WERI-Rb-1 (cell line): ENCODE measurements around the gene FURIN.
"Not testable (repeated sequence)": the region's sequence is repeated elsewhere in the genome, so short reads cannot be mapped to it uniquely, and the experiment has no call there.

Experiments used
- DNase-seq: peaks from one replicate; pipeline ENCODE4 v3.0.0-alpha.2; 2020
- H3K27ac ChIP-seq: fragments of 250-450 bp; sonication (Bioruptor Pico); 2 replicates; pipeline ENCODE4 v1.5.1; 2020; ENCODE audit warnings: mild to moderate bottlenecking, moderate library complexity
- H3K27me3 ChIP-seq: fragments of 250-450 bp; sonication (Bioruptor Pico); 2 replicates; pipeline ENCODE4 v1.5.1; 2021; ENCODE audit warnings: mild to moderate bottlenecking, low read depth, moderate library complexity; ENCODE audit not compliant: insufficient read depth, severe bottlenecking
- H3K36me3 ChIP-seq: fragments of 250-450 bp; sonication (Bioruptor Pico); 2 replicates; pipeline ENCODE4 v1.5.1; 2020; ENCODE audit warnings: mild to moderate bottlenecking, moderate library complexity
- H3K4me3 ChIP-seq: 2 replicates; pipeline ENCODE4 v1.5.1; 2011; ENCODE audit warnings: low read depth, mild to moderate bottlenecking, control low read depth, low read length
- H3K9me3 ChIP-seq: fragments of 250-450 bp; sonication (Bioruptor Pico); 2 replicates; pipeline ENCODE4 v1.5.1; 2021; ENCODE audit warnings: mild to moderate bottlenecking, moderate library complexity; ENCODE audit not compliant: severe bottlenecking
- CTCF ChIP-seq: IDR thresholded peaks from 2 replicates; pipeline ENCODE4 v1.5.1; 2011; ENCODE audit warnings: low read depth, mild to moderate bottlenecking, control low read depth, inconsistent platforms, low read length

Gene FURIN

GRCh38 chr15:90823455-90823974 is 44.9 kb upstream of the FURIN start:
- H3K27ac ChIP-seq: no peak overlapping the region
- no peak for TF ChIP-seq CTCF
- H3K27me3 ChIP-seq: no peaks in the 10 kb centered on the region
- DNase-seq: no peak
- no peak overlapping the region for H3K4me3 ChIP-seq
- H3K36me3 ChIP-seq: no peaks in the 10 kb centered on the region
- peaks cover 4% of the 10 kb centered on the region for H3K9me3 ChIP-seq

GRCh38 chr15:90825115-90825899 is 43.1 kb upstream of the FURIN start:
- not testable (repeated sequence) for H3K27me3 ChIP-seq, H3K36me3 ChIP-seq, H3K27ac ChIP-seq, H3K9me3 ChIP-seq, H3K4me3 ChIP-seq, DNase-seq

- H3K27me3 ChIP-seq, H3K27ac ChIP-seq, H3K36me3 ChIP-seq, H3K9me3 ChIP-seq, DNase-seq, H3K4me3 ChIP-seq: not testable (repeated sequence)
Measured at GRCh38 chr15:90826206-90826885, 42.0 kb upstream of the FURIN start.

GRCh38 chr15:90826886-90827435 is 41.4 kb upstream of the FURIN start:
- TF ChIP-seq CTCF: no peak
- Histone ChIP-seq H3K9me3 (peaks cover 4% of the 10 kb centered on the region), H3K36me3 (no peaks in the 10 kb centered on the region), H3K27me3 (no peaks in the 10 kb centered on the region), H3K4me3 (no peak overlapping the region), H3K27ac (no peak overlapping the region)
- no peak for DNase-seq

GRCh38 chr15:90828111-90828510 is 40.3 kb upstream of the FURIN start:
- peaks cover 4% of the 10 kb centered on the region for H3K9me3 ChIP-seq
- no peaks in the 10 kb centered on the region for H3K27me3 ChIP-seq
- H3K4me3 ChIP-seq: no peak overlapping the region
- no peak for DNase-seq
- no peak for TF ChIP-seq CTCF
- no peaks in the 10 kb centered on the region for H3K36me3 ChIP-seq
- no peak overlapping the region for H3K27ac ChIP-seq

GRCh38 chr15:90829126-90829525 is 39.3 kb upstream of the FURIN start:
- no peak overlapping the region for H3K4me3 ChIP-seq
- peaks cover 4% of the 10 kb centered on the region for H3K9me3 ChIP-seq
- H3K36me3 ChIP-seq: no peaks in the 10 kb centered on the region
- no peaks in the 10 kb centered on the region for H3K27me3 ChIP-seq
- no peak overlapping the region for H3K27ac ChIP-seq
- TF ChIP-seq CTCF: no peak
- DNase-seq: no peak
